Neural cell (in vitro differentiated cells): ENCODE results near the gene ABHD5. TPM values are rescaled to one million over a fixed set of nuclear protein-coding genes. Genes with fewer than 3 reads are reported as not detected.

Experiments
- H2AFZ ChIP-seq: fragments of 200-600, 300-800 bp; sonication (generic), shearing (Covaris generic); 2 replicates; pipeline ENCODE4 v1.6.0; 2014; ENCODE audit warnings: low read depth, mild to moderate bottlenecking, antibody characterized with exemption, low read length, moderate library complexity
- H3F3A ChIP-seq: fragments of 200-600 bp; shearing (Covaris generic); 2 replicates; pipeline ENCODE4 v1.6.1; 2016; ENCODE audit warnings: mild to moderate bottlenecking, moderate library complexity, mixed read lengths, antibody characterized with exemption, low read length; ENCODE audit not compliant: insufficient read depth, poor library complexity, severe bottlenecking
- H3K27ac ChIP-seq: fragments of 200-600, 300-800 bp; sonication (generic), shearing (Covaris generic); 2 replicates; pipeline ENCODE4 v1.5.1; 2014; ENCODE audit warnings: mild to moderate bottlenecking, low read length, moderate library complexity
- H3K27me3 ChIP-seq: fragments of 300-800, 200-600 bp; sonication (generic), shearing (Covaris generic); 2 replicates; pipeline ENCODE4 v1.6.0; 2014; ENCODE audit warnings: mild to moderate bottlenecking, low read depth, low read length, moderate library complexity; ENCODE audit not compliant: insufficient read depth
- H3K36me3 ChIP-seq: fragments of 300-800, 200-600 bp; sonication (generic), shearing (Covaris generic); 2 replicates; pipeline ENCODE4 v1.5.1; 2014; ENCODE audit warnings: mild to moderate bottlenecking, antibody characterized with exemption, low read length, moderate library complexity; ENCODE audit not compliant: insufficient read depth
- H3K4me2 ChIP-seq: fragments of 300-800, 200-600 bp; sonication (generic), shearing (Covaris generic); 2 replicates; pipeline ENCODE4 v1.6.0; 2014; ENCODE audit warnings: mild to moderate bottlenecking, low read length
- H3K4me3 ChIP-seq: fragments of 300-800, 200-600 bp; sonication (generic), shearing (Covaris generic); 2 replicates; pipeline ENCODE4 v1.5.1; 2014; ENCODE audit warnings: mild to moderate bottlenecking, low read length, moderate library complexity
- H3K79me2 ChIP-seq: fragments of 200-600 bp; shearing (Covaris generic); replicated peaks from 2 replicates; pipeline ENCODE4 v1.6.0; 2014; ENCODE audit warnings: mild to moderate bottlenecking, low read length, moderate library complexity; ENCODE audit not compliant: insufficient read depth
- H3K9ac ChIP-seq: fragments of 300-800, 200-600 bp; sonication (generic), shearing (Covaris generic); 2 replicates; pipeline ENCODE4 v1.6.1; 2016; ENCODE audit warnings: mild to moderate bottlenecking, low read length, mixed read lengths
- H3K9me2 ChIP-seq: fragments of 200-600 bp; shearing (Covaris generic); 2 replicates; pipeline ENCODE4 v1.6.1; 2016; ENCODE audit warnings: mild to moderate bottlenecking, low read length, mixed read lengths; ENCODE audit not compliant: insufficient read depth
- H3K9me3 ChIP-seq: fragments of 200-600, 300-800 bp; sonication (generic), shearing (Covaris generic); 2 replicates; pipeline ENCODE4 v1.6.1; 2016; ENCODE audit warnings: mild to moderate bottlenecking, mixed run types, low read length, moderate library complexity, mixed read lengths
- H4K20me1 ChIP-seq: fragments of 200-600 bp; shearing (Covaris generic); 2 replicates; pipeline ENCODE4 v1.6.1; 2016; ENCODE audit warnings: mild to moderate bottlenecking, mixed run types; ENCODE audit not compliant: insufficient read depth
- CTCF ChIP-seq: fragments of 450-650 bp; IDR thresholded peaks from 2 replicates; pipeline ENCODE4 v1.5.1; 2014; ENCODE audit warnings: antibody characterized with exemption, mild to moderate bottlenecking, moderate library complexity; ENCODE audit not compliant: poor library complexity, severe bottlenecking
- EP300 ChIP-seq: fragments of 450-650 bp; conservative IDR thresholded peaks from 2 replicates; pipeline ENCODE4 v1.6.1; 2014; ENCODE audit warnings: antibody characterized with exemption, mild to moderate bottlenecking, moderate library complexity; ENCODE audit not compliant: poor library complexity, severe bottlenecking
- EZH2 ChIP-seq: fragments of 200-600, 300-800 bp; shearing (Covaris generic), sonication (generic); IDR thresholded peaks from 2 replicates; pipeline ENCODE4 v1.6.1; 2014; ENCODE audit warnings: antibody characterized with exemption, low read length, borderline replicate concordance, mild to moderate bottlenecking; ENCODE audit not compliant: insufficient read depth, poor library complexity, severe bottlenecking
- MXI1 ChIP-seq: fragments of 450-650 bp; conservative IDR thresholded peaks from 2 replicates; pipeline ENCODE4 v1.6.1; 2014; ENCODE audit warnings: antibody characterized with exemption, mild to moderate bottlenecking; ENCODE audit not compliant: poor library complexity, severe bottlenecking
- POLR2AphosphoS5 ChIP-seq: IDR thresholded peaks from 2 replicates; pipeline ENCODE4 v1.6.1; 2012
- RAD21 ChIP-seq: fragments of 450-650 bp; conservative IDR thresholded peaks from 2 replicates; pipeline ENCODE4 v1.6.1; 2014; ENCODE audit warnings: antibody characterized with exemption, mild to moderate bottlenecking, moderate library complexity
- REST ChIP-seq: IDR thresholded peaks from 2 replicates; pipeline ENCODE4 v1.6.1; 2012; ENCODE audit warnings: borderline replicate concordance
- SMC3 ChIP-seq: fragments of 450-650 bp; conservative IDR thresholded peaks from 2 replicates; pipeline ENCODE4 v1.6.1; 2014; ENCODE audit warnings: antibody characterized with exemption, mild to moderate bottlenecking, moderate library complexity; ENCODE audit not compliant: poor library complexity
- TAF1 ChIP-seq: IDR thresholded peaks from 2 replicates; pipeline ENCODE4 v1.6.1; 2012; ENCODE audit warnings: low read depth
- polyA plus RNA-seq: library from polyadenylated mRNA; depleted of rRNA; stranded (reverse); fragments of >200 nt; gene quantifications from 2 replicates; pipeline ENCODE4 v1.2.3, GENCODE V29; 2014

The ABHD5 gene
- polyA plus RNA-seq, 1 donor from 2014 or later = 26.6 TPM

GRCh38 chr3:43728947-43729346, 38.2 kb downstream of the ABHD5 start:
- Histone ChIP-seq H2AFZ (no peak overlapping the region), H3K79me2 (no peaks in the 10 kb centered on the region), H3K36me3 (no peaks in the 10 kb centered on the region), H3K9me2 (no peaks in the 10 kb centered on the region), H3K9ac (no peak overlapping the region), H4K20me1 (no peaks in the 10 kb centered on the region), H3F3A (no peaks in the 10 kb centered on the region), H3K27ac (no peak overlapping the region), H3K4me3 (no peak overlapping the region), H3K9me3 (no peaks in the 10 kb centered on the region), H3K27me3 (no peaks in the 10 kb centered on the region), H3K4me2 (no peak overlapping the region)
- TF ChIP-seq REST (no peak), POLR2AphosphoS5 (no peak), MXI1 (no peak), TAF1 (no peak), RAD21 (no peak), SMC3 (no peak), EP300 (no peak), EZH2 (no peak), CTCF (no peak)

GRCh38 chr3:43729707-43730414, 39.1 kb downstream of the ABHD5 start:
- H3K4me3 ChIP-seq = no peak overlapping the region
- H3K4me2 ChIP-seq = no peak overlapping the region
- no peak overlapping the region for H3K27ac ChIP-seq
- H3K36me3 ChIP-seq = no peaks in the 10 kb centered on the region
- H3K9me2 ChIP-seq = no peaks in the 10 kb centered on the region
- TF ChIP-seq POLR2AphosphoS5 (no peak), EZH2 (no peak), RAD21 (no peak), SMC3 (no peak), REST (no peak), EP300 (no peak), CTCF (no peak)
- no peak overlapping the region for H2AFZ ChIP-seq
- no peaks in the 10 kb centered on the region for H4K20me1 ChIP-seq
- no peaks in the 10 kb centered on the region for H3F3A ChIP-seq
- no peaks in the 10 kb centered on the region for H3K27me3 ChIP-seq
- no peak overlapping the region for H3K9ac ChIP-seq
- H3K79me2 ChIP-seq = no peaks in the 10 kb centered on the region
- H3K9me3 ChIP-seq = no peaks in the 10 kb centered on the region
